Measurements from ENCODE around the gene VEZT.

Gene VEZT, protein sequence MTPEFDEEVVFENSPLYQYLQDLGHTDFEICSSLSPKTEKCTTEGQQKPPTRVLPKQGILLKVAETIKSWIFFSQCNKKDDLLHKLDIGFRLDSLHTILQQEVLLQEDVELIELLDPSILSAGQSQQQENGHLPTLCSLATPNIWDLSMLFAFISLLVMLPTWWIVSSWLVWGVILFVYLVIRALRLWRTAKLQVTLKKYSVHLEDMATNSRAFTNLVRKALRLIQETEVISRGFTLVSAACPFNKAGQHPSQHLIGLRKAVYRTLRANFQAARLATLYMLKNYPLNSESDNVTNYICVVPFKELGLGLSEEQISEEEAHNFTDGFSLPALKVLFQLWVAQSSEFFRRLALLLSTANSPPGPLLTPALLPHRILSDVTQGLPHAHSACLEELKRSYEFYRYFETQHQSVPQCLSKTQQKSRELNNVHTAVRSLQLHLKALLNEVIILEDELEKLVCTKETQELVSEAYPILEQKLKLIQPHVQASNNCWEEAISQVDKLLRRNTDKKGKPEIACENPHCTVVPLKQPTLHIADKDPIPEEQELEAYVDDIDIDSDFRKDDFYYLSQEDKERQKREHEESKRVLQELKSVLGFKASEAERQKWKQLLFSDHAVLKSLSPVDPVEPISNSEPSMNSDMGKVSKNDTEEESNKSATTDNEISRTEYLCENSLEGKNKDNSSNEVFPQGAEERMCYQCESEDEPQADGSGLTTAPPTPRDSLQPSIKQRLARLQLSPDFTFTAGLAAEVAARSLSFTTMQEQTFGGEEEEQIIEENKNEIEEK

DNA sequence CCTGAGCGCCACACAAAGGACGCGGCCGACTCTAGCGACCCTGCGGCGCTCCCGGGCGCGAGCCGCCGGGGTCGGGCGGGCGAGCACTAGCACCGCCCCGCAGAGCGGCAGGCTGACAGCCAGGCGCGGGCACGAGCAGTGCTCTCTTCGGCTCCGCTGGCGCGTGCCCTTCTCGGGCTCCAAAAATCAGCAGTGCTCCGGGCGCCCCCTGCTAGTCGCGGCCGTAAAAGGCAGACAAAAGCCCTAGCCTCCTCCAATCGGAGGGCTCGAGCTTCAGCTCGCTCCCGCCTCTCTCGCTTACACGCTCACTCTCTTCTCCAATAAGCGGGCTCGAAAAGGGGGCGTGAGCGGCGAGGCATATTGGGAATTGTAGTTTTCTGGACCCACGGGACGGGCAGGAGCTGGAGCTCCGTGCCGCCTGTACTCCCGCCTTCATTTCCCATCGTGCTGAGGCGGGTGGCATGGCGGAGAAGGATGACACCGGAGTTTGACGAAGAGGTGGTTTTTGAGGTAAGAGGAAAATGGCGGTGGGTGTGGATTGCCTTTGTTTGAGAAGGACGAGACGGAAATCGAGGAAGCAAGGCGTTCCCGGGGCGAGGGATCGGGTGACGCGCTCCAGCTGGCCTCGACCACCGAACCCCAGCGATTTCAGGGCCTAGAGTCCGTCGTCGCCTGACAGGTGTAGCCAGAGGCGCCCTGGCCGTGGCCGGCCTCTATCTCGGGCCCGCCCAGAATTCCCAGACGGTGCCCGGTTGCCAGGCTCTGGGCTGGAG lies at the start of gene VEZT, which contains the start of gene FGD6:
VEZT (plus strand) TSS at position 431 of the 773 bp plus-strand sequence; CDS start at position 475, 44 bp downstream.
FGD6 (minus strand) TSS at position 91 of the 773 bp plus-strand sequence. CDS start 227 bp downstream, outside the sequence.
- TF ChIP-seq, protein P1, sequence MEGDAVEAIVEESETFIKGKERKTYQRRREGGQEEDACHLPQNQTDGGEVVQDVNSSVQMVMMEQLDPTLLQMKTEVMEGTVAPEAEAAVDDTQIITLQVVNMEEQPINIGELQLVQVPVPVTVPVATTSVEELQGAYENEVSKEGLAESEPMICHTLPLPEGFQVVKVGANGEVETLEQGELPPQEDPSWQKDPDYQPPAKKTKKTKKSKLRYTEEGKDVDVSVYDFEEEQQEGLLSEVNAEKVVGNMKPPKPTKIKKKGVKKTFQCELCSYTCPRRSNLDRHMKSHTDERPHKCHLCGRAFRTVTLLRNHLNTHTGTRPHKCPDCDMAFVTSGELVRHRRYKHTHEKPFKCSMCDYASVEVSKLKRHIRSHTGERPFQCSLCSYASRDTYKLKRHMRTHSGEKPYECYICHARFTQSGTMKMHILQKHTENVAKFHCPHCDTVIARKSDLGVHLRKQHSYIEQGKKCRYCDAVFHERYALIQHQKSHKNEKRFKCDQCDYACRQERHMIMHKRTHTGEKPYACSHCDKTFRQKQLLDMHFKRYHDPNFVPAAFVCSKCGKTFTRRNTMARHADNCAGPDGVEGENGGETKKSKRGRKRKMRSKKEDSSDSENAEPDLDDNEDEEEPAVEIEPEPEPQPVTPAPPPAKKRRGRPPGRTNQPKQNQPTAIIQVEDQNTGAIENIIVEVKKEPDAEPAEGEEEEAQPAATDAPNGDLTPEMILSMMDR (IDR thresholded peaks at IDR 0.05; ENCODE audit: borderline replicate concordance, insufficient read depth, low read depth, low read length): peak; percentile 49
- H3K4me3 ChIP-seq (ENCODE audit: low read depth, low read length): peak within 1 kb of the TSS; percentile 94

DNA sequence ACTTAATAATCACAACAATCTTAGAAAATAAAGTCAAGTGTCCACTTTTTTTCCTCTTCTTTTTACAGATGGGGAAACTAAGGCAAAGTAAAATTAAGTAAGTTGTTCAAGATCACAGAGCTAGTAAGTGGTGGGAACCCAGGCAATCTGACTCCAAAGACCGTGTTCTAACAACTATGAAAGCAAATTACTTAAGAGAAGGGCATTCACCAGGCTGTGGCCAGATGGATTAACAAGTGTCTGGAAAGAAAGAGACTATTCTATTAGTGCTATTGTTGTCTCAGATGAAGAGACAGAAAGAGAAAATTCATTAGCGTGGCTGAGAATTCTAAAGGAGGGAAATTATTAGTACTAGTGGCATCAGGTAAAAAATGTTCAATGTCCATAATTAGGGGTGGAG lies 48.9 kb upstream of the VEZT start:
- TF ChIP-seq, protein P1 (IDR thresholded peaks at IDR 0.05; ENCODE audit: borderline replicate concordance, insufficient read depth, low read depth, low read length): no peak
- H3K4me3 ChIP-seq (ENCODE audit: low read depth, low read length): no peak overlapping the region

DNA sequence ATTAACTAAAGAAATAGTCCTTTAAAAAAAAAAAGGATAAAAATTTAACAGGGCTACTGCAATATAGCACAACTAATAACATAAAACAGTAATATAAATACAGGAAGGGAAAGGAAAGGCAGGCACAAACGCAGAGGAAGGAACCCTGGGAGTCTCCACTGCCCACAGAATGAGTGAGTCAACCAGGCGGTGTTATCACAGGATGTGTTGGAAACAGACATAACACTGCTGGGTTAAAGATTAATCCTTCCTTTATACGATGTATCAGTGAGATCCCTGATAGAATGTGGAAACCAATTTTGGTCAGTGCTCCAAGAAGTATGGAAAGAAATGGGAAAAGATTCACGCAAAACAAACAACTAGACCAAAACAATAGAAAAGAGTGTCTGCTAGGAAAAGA lies 48.2 kb upstream of the VEZT start:
- TF ChIP-seq, protein P1 (IDR thresholded peaks at IDR 0.05; ENCODE audit: borderline replicate concordance, insufficient read depth, low read depth, low read length): no peak
- no peak overlapping the region for H3K4me3 ChIP-seq (ENCODE audit: low read depth, low read length)

DNA sequence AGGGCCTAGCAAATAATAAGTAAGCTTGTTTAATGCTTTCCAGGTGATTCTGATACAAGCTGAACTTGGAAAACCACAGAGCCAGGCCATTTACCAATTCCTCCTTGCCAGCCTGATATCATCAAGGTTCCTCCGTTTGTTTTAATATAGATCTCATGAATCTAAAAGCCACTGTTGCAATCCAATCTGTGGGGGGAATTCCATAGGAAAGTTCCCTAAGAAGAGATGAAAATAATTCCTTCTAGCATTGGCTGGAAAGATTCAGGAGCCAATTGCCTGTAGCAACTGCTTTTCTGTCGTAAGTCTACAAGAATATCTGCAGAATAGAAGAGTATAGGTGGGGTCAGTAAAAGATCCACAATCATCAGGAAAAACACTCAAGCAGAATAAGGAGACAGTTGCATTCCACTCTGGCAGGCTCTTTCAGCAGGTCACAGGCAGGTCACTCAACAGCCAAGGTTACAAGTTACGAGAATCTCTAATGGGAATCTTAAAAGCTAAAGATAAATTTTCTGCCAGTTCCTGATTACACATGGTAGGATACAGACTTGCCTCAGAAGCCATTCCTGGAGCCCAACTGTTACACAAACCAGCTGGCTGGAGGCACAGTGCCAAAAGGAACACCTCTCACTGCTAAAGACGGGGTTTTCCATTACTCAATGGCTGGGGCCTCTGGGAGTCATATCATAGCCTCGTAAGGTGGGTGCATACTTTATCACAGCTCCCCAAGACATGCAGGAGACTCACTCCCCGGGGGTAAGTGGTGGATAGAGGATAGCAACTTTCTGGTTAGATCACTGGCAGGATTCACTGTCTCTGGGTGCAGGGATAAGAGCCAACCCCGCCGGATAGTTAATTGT lies 44.0 kb upstream of the VEZT start:
- TF ChIP-seq, protein P1 (IDR thresholded peaks at IDR 0.05; ENCODE audit: borderline replicate concordance, insufficient read depth, low read depth, low read length): no peak
- no peak overlapping the region for H3K4me3 ChIP-seq (ENCODE audit: low read depth, low read length)

DNA sequence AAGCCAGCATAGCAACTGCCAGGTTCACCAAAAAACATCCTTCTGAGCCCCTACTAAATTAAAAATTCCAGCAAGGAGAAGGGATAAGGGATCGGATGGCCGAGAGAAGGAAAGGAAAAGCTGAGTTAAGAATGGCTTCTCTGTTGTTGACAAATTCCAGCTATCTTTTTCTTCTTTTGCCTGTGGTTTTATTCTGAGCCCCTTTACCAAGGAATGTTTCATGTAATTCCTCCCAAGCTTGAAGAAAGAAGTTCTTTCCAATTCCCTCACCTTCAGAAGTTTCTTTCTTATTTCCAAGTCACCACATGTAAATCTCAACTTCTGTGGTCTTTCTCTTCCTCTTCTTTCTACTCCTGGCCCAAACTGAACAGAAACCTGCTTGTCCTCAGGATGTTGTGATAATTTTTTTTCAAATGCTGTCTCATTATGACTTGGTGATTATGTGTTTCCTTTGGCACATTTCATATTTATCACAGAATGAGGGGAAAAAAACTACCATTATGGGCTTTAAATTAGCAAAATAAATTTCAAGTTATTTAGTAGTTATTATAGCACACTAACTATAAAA lies 40.3 kb upstream of the VEZT start:
- TF ChIP-seq, protein P1 (IDR thresholded peaks at IDR 0.05; ENCODE audit: borderline replicate concordance, insufficient read depth, low read depth, low read length): no peak
- H3K4me3 ChIP-seq (ENCODE audit: low read depth, low read length): no peak overlapping the region

DNA sequence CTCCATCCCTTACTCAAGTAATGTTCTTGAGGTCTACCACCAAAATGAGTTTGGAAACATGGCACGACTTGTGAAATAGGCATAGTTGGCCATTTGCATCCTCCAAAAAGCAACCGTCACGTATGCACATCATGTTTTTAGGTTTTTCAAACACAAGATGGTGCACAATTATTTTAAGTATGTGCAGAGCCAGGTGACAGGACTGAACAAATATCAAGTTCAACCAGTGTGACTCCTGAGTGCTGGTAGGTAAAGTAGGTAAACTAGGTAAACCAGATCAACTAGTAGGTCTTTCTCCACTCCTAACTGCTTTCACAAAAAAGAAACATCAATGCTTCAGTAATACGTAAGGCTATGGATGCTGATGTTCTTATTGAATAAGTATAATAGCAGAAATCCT lies 39.5 kb upstream of the VEZT start:
- no peak overlapping the region for H3K4me3 ChIP-seq (ENCODE audit: low read depth, low read length)
- TF ChIP-seq, protein P1 (IDR thresholded peaks at IDR 0.05; ENCODE audit: borderline replicate concordance, insufficient read depth, low read depth, low read length): no peak
